Smooth muscle cell (in vitro differentiated cells): ENCODE measurements around the gene TRPC5OS. TPM values are rescaled to one million over a fixed set of nuclear protein-coding genes. Genes with fewer than 3 reads are reported as not detected.

Experiments
- DNase-seq: peaks from one replicate; lab custom pipeline; 2025; ENCODE audit not compliant: unreplicated experiment; lab: John Stamatoyannopoulos, UW
- H2AFZ ChIP-seq: fragments of 200-600 bp; sonication (generic); 2 replicates; pipeline ENCODE4 v1.6.0; 2016; ENCODE audit warnings: antibody characterized with exemption, low read depth, mild to moderate bottlenecking
- H3F3A ChIP-seq: fragments of 200-600 bp; sonication (generic); 2 replicates; pipeline ENCODE4 v1.6.0; 2017; ENCODE audit warnings: antibody characterized with exemption, low read depth
- H3K27ac ChIP-seq: fragments of 200-600 bp; sonication (generic); 2 replicates; pipeline ENCODE4 v1.5.1; 2016; ENCODE audit warnings: low read depth, mild to moderate bottlenecking
- H3K27me3 ChIP-seq: fragments of 200-600 bp; sonication (generic); 2 replicates; pipeline ENCODE4 v1.6.1; 2016; ENCODE audit warnings: low read depth, mild to moderate bottlenecking
- H3K36me3 ChIP-seq: fragments of 200-600 bp; sonication (generic); 2 replicates; pipeline ENCODE4 v1.5.1; 2016; ENCODE audit warnings: low read depth
- H3K4me1 ChIP-seq: fragments of 200-600 bp; sonication (generic); 2 replicates; pipeline ENCODE4 v1.5.1; 2016; ENCODE audit warnings: low read depth
- H3K4me2 ChIP-seq: fragments of 200-600 bp; sonication (generic); 2 replicates; pipeline ENCODE4 v1.6.0; 2016; ENCODE audit warnings: mild to moderate bottlenecking
- H3K4me3 ChIP-seq: fragments of 200-600 bp; sonication (generic); 2 replicates; pipeline ENCODE4 v1.5.1; 2016; ENCODE audit warnings: mild to moderate bottlenecking
- H3K79me2 ChIP-seq: fragments of 200-600 bp; sonication (generic); 2 replicates; pipeline ENCODE4 v1.6.0; 2016; ENCODE audit warnings: low read depth, mild to moderate bottlenecking
- H3K9ac ChIP-seq: fragments of 200-600 bp; sonication (generic); 2 replicates; pipeline ENCODE4 v1.6.0; 2016; ENCODE audit warnings: low read depth
- H3K9me3 ChIP-seq: fragments of 200-600 bp; sonication (generic); replicated peaks from 2 replicates; pipeline ENCODE4 v1.5.1; 2016; ENCODE audit warnings: low read depth
- H4K20me1 ChIP-seq: fragments of 200-600 bp; sonication (generic); 2 replicates; pipeline ENCODE4 v1.6.0; 2016; ENCODE audit warnings: low read depth
- CTCF ChIP-seq: fragments of 200-600 bp; sonication (generic); IDR thresholded peaks from 2 replicates; pipeline ENCODE4 v1.5.1; 2017; ENCODE audit warnings: borderline replicate concordance, mild to moderate bottlenecking, antibody characterized with exemption; ENCODE audit not compliant: insufficient read depth, poor library complexity, severe bottlenecking
- WGBS: methylation state at CpG from one replicate; pipeline ENCODE4 v1.1.7; 2016; ENCODE audit warnings: low lambda C conversion rate; 5-methylcytosine and 5-hydroxymethylcytosine counted together
- polyA plus RNA-seq: library from polyadenylated mRNA; unstranded; fragments of >200 nt; fragmentation: Nextera tagmentation; extraction: Ambion mirVana; gene quantifications from 2 replicates; pipeline ENCODE4 v1.2.1, GENCODE V29; 2016
- total RNA-seq: library from RNA; depleted of rRNA; stranded (reverse); fragments of >200 nt; gene quantifications from 2 replicates; pipeline ENCODE4 v1.2.3, GENCODE V29; 2014

TRPC5OS gene
- 0.45 TPM in 1 of 2 replicates, not detected in the other for total RNA-seq
- polyA plus RNA-seq, result not detected in 2 replicates

- Histone ChIP-seq H3K4me1 (no peaks in the 10 kb centered on the region), H3K4me3 (no peak within 1 kb of the TSS), H3K27ac (no peak within 1 kb of the TSS), H3K27me3 (no peaks in the 10 kb centered on the region), H3K79me2 (no peaks in the 10 kb centered on the region), H3K4me2 (no peak within 1 kb of the TSS), H2AFZ (no peak within 1 kb of the TSS), H3K9ac (no peak within 1 kb of the TSS), H3F3A (no peaks in the 10 kb centered on the region), H3K9me3 (no peaks in the 10 kb centered on the region), H4K20me1 (no peaks in the 10 kb centered on the region), H3K36me3 (no peaks in the 10 kb centered on the region)
- no peak for TF ChIP-seq CTCF
- 89% methylated on average over 1 of the region's 1 CpG for WGBS
- no peak for DNase-seq
Measured at GRCh38 chrX:111875881-111876280, at the start of gene TRPC5OS. TRPC5OS (plus strand) TSS chrX:111876181; CDS start chrX:111901850, 25,669 bp downstream.

GRCh38 chrX:111829345-111829744 lies 46.6 kb upstream of the TRPC5OS start:
- no peak for DNase-seq
- 94% methylated on average over 2 of the region's 2 CpGs for WGBS
- H3K36me3 ChIP-seq, result no peaks in the 10 kb centered on the region
- no peaks in the 10 kb centered on the region for H3F3A ChIP-seq
- no peak overlapping the region for H2AFZ ChIP-seq
- no peak overlapping the region for H3K4me2 ChIP-seq
- H3K9ac ChIP-seq, result no peak overlapping the region
- H3K27me3 ChIP-seq, result no peaks in the 10 kb centered on the region
- no peaks in the 10 kb centered on the region for H4K20me1 ChIP-seq
- no peak overlapping the region for H3K27ac ChIP-seq
- TF ChIP-seq CTCF, result no peak
- H3K4me1 ChIP-seq, result no peaks in the 10 kb centered on the region
- no peak overlapping the region for H3K4me3 ChIP-seq
- H3K9me3 ChIP-seq, result no peaks in the 10 kb centered on the region
- H3K79me2 ChIP-seq, result no peaks in the 10 kb centered on the region

- TF ChIP-seq CTCF, result no peak
- Histone ChIP-seq H4K20me1 (no peaks in the 10 kb centered on the region), H3K4me2 (no peak overlapping the region), H3F3A (no peaks in the 10 kb centered on the region), H3K4me3 (no peak overlapping the region), H3K36me3 (no peaks in the 10 kb centered on the region), H3K79me2 (no peaks in the 10 kb centered on the region), H2AFZ (no peak overlapping the region), H3K9me3 (no peaks in the 10 kb centered on the region), H3K27me3 (no peaks in the 10 kb centered on the region), H3K27ac (no peak overlapping the region), H3K4me1 (no peaks in the 10 kb centered on the region), H3K9ac (no peak overlapping the region)
- no peak for DNase-seq
- WGBS, result 93% methylated on average over 2 of the region's 2 CpGs
Measured at GRCh38 chrX:111830571-111830970, 45.4 kb upstream of the TRPC5OS start.

GRCh38 chrX:111831343-111831742 lies 44.6 kb upstream of the TRPC5OS start:
- Histone ChIP-seq H3K4me1 (no peaks in the 10 kb centered on the region), H4K20me1 (no peaks in the 10 kb centered on the region), H3K9me3 (no peaks in the 10 kb centered on the region), H3K27me3 (no peaks in the 10 kb centered on the region), H3K36me3 (no peaks in the 10 kb centered on the region), H3K79me2 (no peaks in the 10 kb centered on the region), H3K4me2 (no peak overlapping the region), H3F3A (no peaks in the 10 kb centered on the region), H2AFZ (no peak overlapping the region), H3K9ac (no peak overlapping the region), H3K4me3 (no peak overlapping the region), H3K27ac (no peak overlapping the region)
- WGBS, result 94% methylated on average over 1 of the region's 1 CpG
- TF ChIP-seq CTCF, result no peak
- DNase-seq, result no peak
